Measurements from ENCODE around the gene CTSC.
"Not testable (repeated sequence)": the region's sequence is repeated elsewhere in the genome, so short reads cannot be mapped to it uniquely, and the experiment has no call there.

CTSC gene

DNA sequence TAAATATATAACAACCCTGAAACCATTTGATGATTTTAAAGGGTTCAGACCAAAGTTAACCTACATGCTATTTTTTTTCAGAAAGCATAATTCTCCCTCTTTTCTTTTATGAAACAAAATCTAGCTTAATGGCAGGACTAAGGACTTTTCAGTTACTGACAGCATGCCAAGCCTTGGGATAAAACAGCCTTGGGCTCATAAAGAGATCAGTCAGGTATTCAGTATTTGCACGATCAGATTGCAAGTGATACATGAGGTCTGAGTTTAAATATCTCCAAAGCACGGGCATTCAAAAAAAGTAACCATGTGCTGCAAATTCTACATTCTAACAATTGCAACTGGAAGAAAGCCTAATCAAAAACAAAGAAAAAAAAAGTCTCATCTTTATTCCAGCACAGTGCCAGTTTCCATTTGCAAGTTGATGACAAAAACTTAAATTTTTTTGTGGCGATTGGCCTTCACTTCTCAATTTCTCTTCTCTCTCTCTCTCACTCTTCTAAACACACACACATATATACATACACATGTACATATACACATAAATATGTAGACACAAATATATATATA is 60.1 kb downstream of the CTSC start:
- DNase-seq: no peak

GRCh38 chr11:88275636-88276035 is 61.9 kb downstream of the CTSC start:
- DNase-seq: no peak

- no peak for DNase-seq
Observed at GRCh38 chr11:88266919-88267318, 70.6 kb downstream of the CTSC start.

DNA sequence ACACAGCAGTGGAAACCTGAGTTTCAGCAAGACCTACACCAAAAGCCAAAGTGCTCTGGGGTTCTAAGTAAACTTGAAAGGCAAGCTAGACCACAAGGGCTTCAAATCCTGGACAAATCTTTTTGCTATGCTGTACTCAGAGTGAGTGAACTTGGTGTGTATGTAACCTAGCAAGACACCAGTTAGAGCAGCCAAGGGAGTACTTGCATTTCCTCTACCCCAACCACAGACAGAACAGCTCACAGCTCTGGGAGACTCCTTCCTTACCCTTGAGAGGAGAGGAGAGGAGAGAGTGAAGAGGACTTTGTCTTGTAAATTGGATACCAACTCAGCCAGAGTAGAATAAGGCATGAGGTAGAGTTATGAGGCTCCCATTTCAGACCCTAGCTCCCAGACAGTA is 71.4 kb downstream of the CTSC start:
- no peak for DNase-seq

DNA sequence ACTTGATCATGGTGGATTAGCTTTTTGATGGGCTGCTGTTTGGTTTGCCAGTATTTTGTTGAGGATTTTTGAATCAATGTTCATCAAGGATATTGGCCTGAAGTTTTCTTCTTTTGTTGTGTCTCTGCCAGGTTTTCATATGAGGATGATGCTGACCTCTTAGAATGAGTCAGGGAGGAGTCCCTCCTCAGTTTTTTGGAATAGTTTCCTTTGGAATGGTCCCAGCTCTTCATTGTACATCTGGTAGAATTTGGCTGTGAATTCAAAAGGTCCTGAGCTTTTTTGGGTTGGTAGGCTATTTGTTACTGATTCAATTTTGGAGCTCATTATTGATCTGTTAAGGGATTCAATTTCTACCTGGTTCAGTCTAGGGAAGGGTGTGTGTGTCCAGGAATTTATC is 78.1 kb downstream of the CTSC start:
- no peak for DNase-seq

GRCh38 chr11:88252208-88252607 is 85.3 kb downstream of the CTSC start:
- no peak for DNase-seq

DNA sequence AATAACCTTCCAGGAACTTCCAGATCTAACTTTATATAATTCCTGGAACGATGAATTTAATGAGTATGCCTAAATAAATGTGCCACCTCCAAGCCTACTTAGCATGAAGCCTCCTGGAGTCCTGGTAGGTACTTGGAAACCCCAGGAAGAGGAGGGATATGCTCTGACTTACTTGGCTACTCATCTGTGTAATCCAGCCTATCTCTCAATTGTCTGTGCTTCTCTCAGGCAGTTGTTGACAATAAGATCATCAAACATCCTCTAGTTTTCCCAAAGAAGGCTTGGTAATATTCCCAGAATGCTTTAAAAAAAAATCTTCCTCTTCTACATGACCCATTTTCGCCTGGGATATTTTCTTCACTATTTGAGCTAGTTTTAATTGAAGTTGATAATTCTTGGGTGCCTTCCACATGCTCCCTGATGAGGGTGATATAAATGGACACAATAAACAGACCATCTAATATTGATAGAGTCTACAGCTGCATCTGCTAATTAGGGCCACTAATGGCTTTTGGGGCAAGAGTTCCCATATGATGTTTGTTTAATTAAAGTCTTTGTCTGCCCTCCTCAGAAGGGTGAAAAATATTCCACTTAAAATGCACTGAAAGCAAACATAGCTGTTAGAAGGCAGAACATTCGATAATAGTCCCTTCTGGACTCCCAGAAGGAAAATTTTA is 86.8 kb downstream of the CTSC start:
- DNase-seq: no peak

DNA sequence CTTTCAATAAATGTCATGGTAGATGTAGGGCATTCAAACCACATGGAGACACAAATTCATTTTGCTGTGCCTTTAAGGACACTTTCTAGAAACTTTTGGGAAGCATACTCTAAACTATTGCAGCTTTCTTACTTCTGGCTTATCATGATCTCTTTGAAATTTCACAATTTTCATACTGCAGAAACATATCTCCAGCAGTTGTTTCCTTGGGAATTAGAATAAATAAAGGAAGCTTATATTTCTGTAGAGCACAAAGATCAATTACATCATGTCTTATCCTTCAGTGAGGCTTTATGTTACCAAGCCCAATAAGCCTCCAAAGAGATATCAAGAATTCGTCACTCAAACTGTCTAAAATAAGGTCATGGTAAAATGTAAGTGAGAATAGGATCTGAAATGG is 87.8 kb downstream of the CTSC start:
- no peak for DNase-seq

- no peak for DNase-seq
Observed at GRCh38 chr11:88246696-88247095, 90.8 kb downstream of the CTSC start.

DNA sequence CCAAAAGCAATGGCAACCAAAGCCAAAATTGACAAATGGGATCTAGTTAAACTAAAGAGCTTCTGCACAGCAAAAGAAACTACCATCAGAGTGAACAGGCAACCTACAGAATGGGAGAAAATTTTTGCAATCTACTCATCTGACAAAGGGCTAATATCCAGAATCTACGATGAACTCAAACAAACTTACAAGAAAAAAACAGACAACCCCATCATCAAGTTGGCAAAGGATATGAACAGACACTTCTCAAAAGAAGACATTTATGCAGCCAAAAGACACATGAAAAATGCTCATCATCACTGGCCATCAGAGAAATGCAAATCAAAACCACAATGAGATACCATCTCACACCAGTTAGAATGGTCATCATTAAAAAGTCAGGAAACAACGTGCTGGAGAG is 92.0 kb downstream of the CTSC start:
- DNase-seq: not testable (repeated sequence)

Measured in stimulated activated naive CD4-positive, alpha-beta T cell treated with Interleukin-2 at 50 U/mL for 16 hours (primary cell).